PC-3 (cell line): ENCODE measurements around the gene ESF1. TPM values are rescaled to one million over a fixed set of nuclear protein-coding genes. Genes with fewer than 3 reads are reported as not detected.
"Not testable (repeated sequence)": the region's sequence is repeated elsewhere in the genome, so short reads cannot be mapped to it uniquely, and the experiment has no call there.

Experiments
- ATAC-seq: fragments of 200-7000 bp; cut with Tn5 transposase; 2 replicates; pipeline ENCODE4 v1.9.1; 2020; ENCODE audit warnings: mild to moderate bottlenecking, moderate library complexity
- BruUV-seq: library from RNA; stranded (reverse); fragments of 400-500 nt; replicated peaks from 2 replicates; lab custom pipeline; 2021; lab: Mats Ljungman, UMichigan
- CTCF ChIA-PET: fragments of 300-600 bp; sonication (Branson Sonifier 250); formaldehyde crosslinking; loops from one replicate; lab custom pipeline; 2022; ENCODE audit warnings: antibody characterized with exemption; lab: Charles Lee
- POLR2A ChIA-PET: fragments of 300-600 bp; sonication (Branson Sonifier 250); formaldehyde crosslinking; loops from one replicate; lab custom pipeline; 2022; ENCODE audit warnings: antibody characterized with exemption; ENCODE audit not compliant: unreplicated experiment; lab: Charles Lee
- DNase-seq: peaks from one replicate; pipeline ENCODE4 v3.0.0-alpha.2; 2015
- H2AFZ ChIP-seq: fragments of 300-600 bp; sonication (generic); 2 replicates; pipeline ENCODE4 v1.6.0; 2016; ENCODE audit warnings: antibody characterized with exemption, low read length
- H3F3A ChIP-seq: fragments of 300-600 bp; sonication (generic); one replicate; pipeline ENCODE4 v1.6.0; 2017; ENCODE audit warnings: antibody characterized with exemption, low read length, control low read depth, mild to moderate bottlenecking; ENCODE audit not compliant: unreplicated experiment
- H3K27ac ChIP-seq: fragments of 300-600 bp; sonication (generic); 2 replicates; pipeline ENCODE4 v1.5.1; 2016; ENCODE audit warnings: mild to moderate bottlenecking, low read length
- H3K27me3 ChIP-seq: fragments of 300-600 bp; sonication (generic); 2 replicates; pipeline ENCODE4 v1.6.1; 2016; ENCODE audit warnings: low read length, mixed read lengths
- H3K36me3 ChIP-seq: fragments of 300-600 bp; sonication (generic); 2 replicates; pipeline ENCODE4 v1.6.1; 2016; ENCODE audit warnings: low read depth, mixed run types, low read length, mixed read lengths
- H3K4me1 ChIP-seq: fragments of 300-600 bp; sonication (generic); 2 replicates; pipeline ENCODE4 v1.5.1; 2016; ENCODE audit warnings: low read length; ENCODE audit not compliant: insufficient read depth
- H3K4me2 ChIP-seq: fragments of 300-600 bp; sonication (generic); 2 replicates; pipeline ENCODE4 v1.6.0; 2016; ENCODE audit warnings: low read length
- H3K4me3 ChIP-seq: fragments of 300-600 bp; sonication (generic); 2 replicates; pipeline ENCODE4 v1.5.1; 2016; ENCODE audit warnings: mild to moderate bottlenecking, low read length, mixed read lengths
- H3K79me2 ChIP-seq: fragments of 300-600 bp; sonication (generic); 2 replicates; pipeline ENCODE4 v1.6.1; 2017; ENCODE audit warnings: low read length, mixed read lengths
- H3K9ac ChIP-seq: fragments of 300-600 bp; sonication (generic); 2 replicates; pipeline ENCODE4 v1.6.0; 2016; ENCODE audit warnings: mild to moderate bottlenecking, low read length
- H3K9me2 ChIP-seq: fragments of 300-600 bp; sonication (generic); replicated peaks from 2 replicates; pipeline ENCODE4 v1.6.1; 2016; ENCODE audit warnings: mixed run types, low read length, mixed read lengths
- H3K9me3 ChIP-seq: fragments of 300-600 bp; sonication (generic); 2 replicates; pipeline ENCODE4 v1.6.1; 2016; ENCODE audit warnings: low read length, mixed read lengths
- H4K20me1 ChIP-seq: fragments of 300-600 bp; sonication (generic); 2 replicates; pipeline ENCODE4 v1.6.1; 2016; ENCODE audit warnings: low read length, mixed read lengths
- EZH2 ChIP-seq: fragments of 300-600 bp; sonication (generic); IDR thresholded peaks from one replicate; pipeline ENCODE4 v1.6.1; 2017; ENCODE audit warnings: antibody characterized with exemption, mild to moderate bottlenecking, low read length; ENCODE audit not compliant: unreplicated experiment
- EZH2phosphoT487 ChIP-seq: fragments of 300-600 bp; sonication (generic); IDR thresholded peaks from 2 replicates; pipeline ENCODE4 v1.6.1; 2018; ENCODE audit warnings: mild to moderate bottlenecking, antibody characterized with exemption, low read length, borderline replicate concordance
- intact Hi-C: fragments of 100-400 bp; cut with micrococcal nuclease; formaldehyde crosslinking; loops from 2 replicates; pipeline ENCODE4 v1.9.0; 2023
- total RNA-seq: library from RNA; depleted of rRNA; stranded (reverse); fragments of >200 nt; gene quantifications from 2 replicates; pipeline ENCODE4 v1.2.3, GENCODE V29; 2014
- TF ChIP-seq, protein P1 (sequence below): fragments of 300-600 bp; sonication (generic); conservative IDR thresholded peaks from 2 replicates; pipeline ENCODE4 v1.5.1; 2017; ENCODE audit warnings: antibody characterized with exemption, low read depth, mild to moderate bottlenecking, low read length

ESF1 gene
- total RNA-seq, 1 experiment from 2014 or later = 13.7 TPM

- CTCF ChIA-PET = interaction anchor here (0.6 kb wide), 1 partner anchor 19 kb away, joined by 3 read pairs; the partner anchor contains the start of gene ESF1
- DNase-seq (no peak), ATAC-seq (no peak)
- Histone ChIP-seq H4K20me1 (no peaks in the 10 kb centered on the region), H3K9me3 (no peaks in the 10 kb centered on the region), H3K4me1 (0 out of 2 replicates have a peak, but pooled peaks cover 6% of the 10 kb centered on the region), H3K79me2 (no peaks in the 10 kb centered on the region), H2AFZ (no peak overlapping the region), H3K36me3 (peaks cover 71% of the 10 kb centered on the region), H3F3A (no peaks in the 10 kb centered on the region), H3K4me2 (no peak overlapping the region), H3K27me3 (no peaks in the 10 kb centered on the region), H3K9ac (no peak overlapping the region), H3K4me3 (no peak overlapping the region), H3K27ac (no peak overlapping the region), H3K9me2 (no peaks in the 10 kb centered on the region)
- BruUV-seq = no TSS peak
- TF ChIP-seq EZH2phosphoT487 (no peak), EZH2 (no peak)
- TF ChIP-seq, protein P1, sequence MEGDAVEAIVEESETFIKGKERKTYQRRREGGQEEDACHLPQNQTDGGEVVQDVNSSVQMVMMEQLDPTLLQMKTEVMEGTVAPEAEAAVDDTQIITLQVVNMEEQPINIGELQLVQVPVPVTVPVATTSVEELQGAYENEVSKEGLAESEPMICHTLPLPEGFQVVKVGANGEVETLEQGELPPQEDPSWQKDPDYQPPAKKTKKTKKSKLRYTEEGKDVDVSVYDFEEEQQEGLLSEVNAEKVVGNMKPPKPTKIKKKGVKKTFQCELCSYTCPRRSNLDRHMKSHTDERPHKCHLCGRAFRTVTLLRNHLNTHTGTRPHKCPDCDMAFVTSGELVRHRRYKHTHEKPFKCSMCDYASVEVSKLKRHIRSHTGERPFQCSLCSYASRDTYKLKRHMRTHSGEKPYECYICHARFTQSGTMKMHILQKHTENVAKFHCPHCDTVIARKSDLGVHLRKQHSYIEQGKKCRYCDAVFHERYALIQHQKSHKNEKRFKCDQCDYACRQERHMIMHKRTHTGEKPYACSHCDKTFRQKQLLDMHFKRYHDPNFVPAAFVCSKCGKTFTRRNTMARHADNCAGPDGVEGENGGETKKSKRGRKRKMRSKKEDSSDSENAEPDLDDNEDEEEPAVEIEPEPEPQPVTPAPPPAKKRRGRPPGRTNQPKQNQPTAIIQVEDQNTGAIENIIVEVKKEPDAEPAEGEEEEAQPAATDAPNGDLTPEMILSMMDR = no peak
- intact Hi-C loops = no loop called here
- POLR2A ChIA-PET = interaction anchor here (0.5 to 0.6 kb wide), 2 partner anchors 165 to 413 kb away, joined by 3 to 4 read pairs; no protein-coding TSS in a partner anchor
Observed at GRCh38 chr20:13765868-13766416, 18.8 kb downstream of the ESF1 start.

DNA sequence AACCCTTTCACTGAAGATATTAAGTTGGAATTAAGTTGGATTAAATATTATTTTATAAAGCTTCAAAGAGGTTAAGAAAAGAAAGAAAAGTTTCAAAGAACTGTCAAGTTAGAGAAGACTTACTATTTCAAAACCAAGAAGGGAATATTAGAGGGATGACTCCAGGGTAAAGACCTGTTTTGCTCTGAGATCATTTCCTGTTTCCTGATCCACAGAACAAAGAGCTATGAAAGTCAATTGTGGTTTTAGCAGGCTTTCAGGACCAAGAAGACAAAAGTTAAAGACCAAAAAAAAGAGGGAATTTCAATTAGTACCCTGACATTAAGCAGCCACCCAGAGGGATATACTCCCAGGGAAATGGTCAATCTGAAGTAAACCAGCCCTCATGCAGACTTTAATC, 19.4 kb downstream of the ESF1 start:
- ChIA-PET CTCF (interaction anchor here (0.6 kb wide), 2 partner anchors 19 to 796 kb away, joined by 3 read pairs; partner anchors contain the start of gene ESF1), POLR2A (interaction anchor here (0.5 kb wide), 1 partner anchor 165 kb away, joined by 4 read pairs; no protein-coding TSS in a partner anchor)
- no TSS peak for BruUV-seq
- DNase-seq = no peak
- Histone ChIP-seq H3K9ac (no peak overlapping the region), H3K79me2 (no peaks in the 10 kb centered on the region), H2AFZ (no peak overlapping the region), H3K9me3 (no peaks in the 10 kb centered on the region), H3K4me3 (no peak overlapping the region), H3K4me2 (no peak overlapping the region), H3K27ac (no peak overlapping the region), H3K36me3 (peaks cover 65% of the 10 kb centered on the region), H3K27me3 (no peaks in the 10 kb centered on the region), H3K4me1 (0 out of 2 replicates have a peak, but pooled peaks cover 6% of the 10 kb centered on the region), H3F3A (no peaks in the 10 kb centered on the region), H3K9me2 (no peaks in the 10 kb centered on the region), H4K20me1 (no peaks in the 10 kb centered on the region)
- TF ChIP-seq, protein P1 = no peak
- TF ChIP-seq EZH2phosphoT487 (no peak), EZH2 (no peak)
- ATAC-seq = no peak
- intact Hi-C loops = no loop called here

DNA sequence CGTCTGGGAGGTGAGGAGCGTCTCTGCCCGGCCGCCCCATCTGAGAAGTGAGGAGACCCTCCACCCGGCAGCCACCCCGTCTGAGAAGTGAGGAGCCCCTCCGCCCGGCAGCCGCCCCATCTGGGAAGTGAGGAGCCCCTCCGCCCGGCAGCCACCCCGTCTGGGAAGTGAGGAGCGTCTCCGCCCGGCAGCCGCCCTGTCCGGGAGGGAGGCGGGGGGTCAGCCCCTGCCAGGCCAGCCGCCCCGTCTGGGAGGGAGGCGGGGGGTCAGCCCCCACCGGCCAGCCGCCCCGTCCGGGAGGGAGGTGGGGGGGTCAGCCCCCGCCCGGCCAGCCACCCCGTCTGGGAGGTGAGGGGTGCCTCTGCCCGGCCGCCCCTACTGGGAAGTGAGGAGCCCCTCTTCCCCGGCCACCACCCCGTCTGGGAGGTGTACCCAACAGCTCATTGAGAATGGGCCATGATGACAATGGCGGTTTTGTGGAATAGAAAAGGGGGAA, 24.2 kb downstream of the ESF1 start:
- H3F3A ChIP-seq, H3K27me3 ChIP-seq, DNase-seq, H3K4me3 ChIP-seq, POLR2A ChIA-PET, H4K20me1 ChIP-seq, H3K27ac ChIP-seq, CTCF ChIA-PET, H3K4me1 ChIP-seq, H2AFZ ChIP-seq, H3K9me3 ChIP-seq, BruUV-seq, ATAC-seq, H3K4me2 ChIP-seq, H3K9ac ChIP-seq, H3K9me2 ChIP-seq, intact Hi-C loops, H3K79me2 ChIP-seq: not testable (repeated sequence)
- peaks cover 62% of the 10 kb centered on the region for H3K36me3 ChIP-seq
